Kidney glomerular epithelial cell (primary cell): ENCODE results near the gene CD58.

Experiments
- DNase-seq: peaks from one replicate; lab custom pipeline; 2025; lab: John Stamatoyannopoulos, UW

The CD58 gene

GRCh38 chr1:116493036-116493435, 77.8 kb downstream of the CD58 start:
- no peak for DNase-seq

DNA sequence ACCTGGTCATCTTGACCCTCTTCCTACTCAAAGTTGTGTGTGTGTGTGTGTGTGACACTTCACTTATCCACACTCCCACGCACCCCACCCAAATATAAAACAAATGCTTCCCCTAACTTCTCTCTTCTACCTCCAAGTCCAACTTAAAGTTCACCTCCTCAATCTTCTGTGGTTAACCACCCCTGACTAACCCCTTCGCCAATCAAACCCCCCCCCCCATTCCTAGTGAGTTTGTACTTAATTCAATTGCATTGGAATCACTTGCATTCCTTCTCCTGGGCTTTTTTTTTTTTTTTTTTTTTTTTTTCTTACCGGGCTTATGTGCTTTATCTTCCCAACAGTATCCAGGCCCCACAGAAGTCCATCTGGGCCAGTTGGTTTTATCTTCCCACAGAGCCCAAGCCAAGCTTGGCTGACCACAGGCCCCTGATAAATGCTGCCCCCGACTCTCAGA, 78.4 kb downstream of the CD58 start:
- DNase-seq, result no peak

GRCh38 chr1:116491700-116492357, 79.0 kb downstream of the CD58 start:
- no peak for DNase-seq

GRCh38 chr1:116490588-116490987, 80.2 kb downstream of the CD58 start:
- no peak for DNase-seq

GRCh38 chr1:116489231-116489697, 81.6 kb downstream of the CD58 start:
- peak; percentile 65 for DNase-seq

- DNase-seq, result no peak
Observed at GRCh38 chr1:116488071-116488470, 82.8 kb downstream of the CD58 start.

DNA sequence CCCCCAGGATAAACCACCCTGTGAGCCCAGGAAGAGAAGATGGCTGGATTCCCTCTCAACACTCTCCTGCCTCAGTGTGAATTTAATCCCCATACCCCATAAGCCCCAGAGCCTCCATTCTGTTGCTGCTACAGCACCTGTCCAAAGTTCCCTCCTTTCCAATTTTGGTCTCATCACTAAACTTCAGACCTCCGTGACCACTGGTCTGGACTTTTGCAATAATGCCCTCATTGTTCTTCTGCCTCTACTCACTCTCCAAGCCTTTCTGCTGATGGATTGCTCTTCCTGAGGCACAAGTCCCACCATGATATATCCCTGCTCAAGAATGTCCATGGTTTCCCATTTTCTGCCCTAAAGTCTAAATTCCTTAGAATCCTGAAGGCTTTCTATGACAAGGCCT, 83.2 kb downstream of the CD58 start:
- no peak for DNase-seq

DNA sequence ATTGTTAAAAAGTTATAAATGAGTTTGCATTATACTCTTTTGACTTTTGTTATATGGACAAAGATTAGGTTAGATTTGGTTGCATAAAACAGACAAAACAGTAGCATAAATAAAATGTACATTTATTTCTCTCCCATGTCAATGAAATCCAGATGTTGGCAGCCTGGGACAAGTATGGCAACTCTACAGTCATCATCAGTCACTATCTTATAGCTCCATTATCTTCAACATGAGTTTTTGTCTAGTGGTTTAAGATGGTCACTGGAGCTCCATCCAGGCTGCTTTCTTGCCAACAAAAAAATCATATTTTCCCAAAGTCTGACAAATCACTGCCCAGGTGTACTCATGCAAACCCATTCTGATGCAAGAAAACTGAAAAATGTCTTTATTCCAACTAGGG, 83.8 kb downstream of the CD58 start:
- no peak for DNase-seq

GRCh38 chr1:116486424-116486823, 84.4 kb downstream of the CD58 start:
- DNase-seq, result no peak

- no peak for DNase-seq
Observed at GRCh38 chr1:116485976-116486375, 84.8 kb downstream of the CD58 start.

GRCh38 chr1:116485071-116485735, 85.6 kb downstream of the CD58 start:
- DNase-seq, result peak; percentile 76

- no peak for DNase-seq
Observed at GRCh38 chr1:116483481-116484309, 87.1 kb downstream of the CD58 start.

DNA sequence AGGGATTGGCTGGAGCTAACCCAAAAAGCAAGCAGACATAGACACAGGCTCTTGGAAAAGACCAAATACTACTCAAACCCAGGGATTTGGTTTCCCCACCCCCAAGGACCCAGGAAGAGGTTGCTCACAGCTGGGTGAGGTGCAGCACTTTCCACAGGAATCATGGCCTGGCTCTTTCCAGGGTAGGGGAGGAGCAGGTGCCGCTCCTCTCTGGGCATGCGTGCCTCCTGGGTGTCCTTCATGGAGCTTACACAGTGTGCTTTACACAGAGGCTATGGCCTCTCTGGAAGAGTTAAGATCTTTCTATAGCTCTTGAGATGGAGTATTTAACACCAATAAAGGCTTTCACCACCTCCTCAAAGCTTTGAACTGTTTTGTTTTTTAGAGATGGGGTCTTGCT, 88.3 kb downstream of the CD58 start:
- DNase-seq, result no peak

DNA sequence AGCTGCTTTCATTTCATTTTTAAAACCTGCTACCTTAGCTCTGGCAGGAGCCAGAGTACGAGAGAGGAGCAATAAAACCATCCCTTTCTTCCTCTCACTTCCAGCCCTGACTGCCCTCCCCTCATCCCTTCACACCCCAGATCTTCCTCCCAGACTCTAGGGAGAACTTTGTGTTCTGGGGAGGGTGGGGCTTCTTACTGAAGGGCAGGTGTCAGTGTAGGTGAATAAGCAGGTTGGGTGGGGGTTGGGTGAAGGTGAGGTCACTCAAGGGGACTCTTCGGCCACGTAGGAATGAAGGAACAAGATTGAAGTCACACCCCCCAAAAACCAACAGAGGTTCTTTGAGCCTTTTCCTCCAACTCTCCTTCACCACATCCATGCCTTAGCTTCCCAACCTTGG, 88.9 kb downstream of the CD58 start:
- DNase-seq, result no peak

- DNase-seq, result no peak
Observed at GRCh38 chr1:116478621-116479020, 92.2 kb downstream of the CD58 start.

DNA sequence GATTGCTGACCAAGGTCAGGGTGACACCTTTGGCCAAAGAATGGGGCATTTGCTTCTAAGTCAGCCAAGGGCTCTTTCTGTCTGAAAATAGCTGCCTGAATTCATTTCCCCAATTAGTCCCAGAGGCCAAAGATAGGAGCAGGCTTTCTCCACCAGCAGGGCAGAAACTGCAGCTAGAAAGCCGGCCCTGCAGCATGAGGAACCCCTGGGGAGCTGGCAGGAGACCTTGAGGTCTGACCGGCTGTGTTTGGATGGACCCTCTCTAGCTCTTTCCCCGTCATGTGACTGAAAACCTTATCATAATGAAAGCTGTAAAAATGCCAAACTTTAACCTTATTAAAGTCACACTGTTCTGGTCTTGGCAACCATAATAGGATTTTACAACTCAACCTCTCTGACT, 93.4 kb downstream of the CD58 start:
- no peak for DNase-seq

DNA sequence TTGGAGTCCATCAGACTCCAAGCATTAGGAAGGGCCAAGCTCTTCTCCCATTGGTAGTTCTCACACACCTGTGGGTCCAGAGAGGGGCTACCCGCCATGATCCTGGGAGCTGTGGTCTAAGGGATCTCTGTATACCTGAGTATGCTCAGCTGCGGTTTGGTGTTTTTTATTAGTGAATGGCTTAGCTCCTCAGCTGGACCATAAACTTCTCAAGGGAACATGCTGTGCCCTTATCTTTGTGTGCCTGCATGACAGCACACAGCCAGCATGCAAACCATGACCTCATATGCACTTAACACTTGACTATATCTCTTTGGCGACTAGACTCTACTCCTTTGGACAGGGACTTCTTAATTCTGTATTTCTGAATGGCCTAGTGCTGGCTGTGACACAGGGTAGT, 94.5 kb downstream of the CD58 start:
- no peak for DNase-seq

DNA sequence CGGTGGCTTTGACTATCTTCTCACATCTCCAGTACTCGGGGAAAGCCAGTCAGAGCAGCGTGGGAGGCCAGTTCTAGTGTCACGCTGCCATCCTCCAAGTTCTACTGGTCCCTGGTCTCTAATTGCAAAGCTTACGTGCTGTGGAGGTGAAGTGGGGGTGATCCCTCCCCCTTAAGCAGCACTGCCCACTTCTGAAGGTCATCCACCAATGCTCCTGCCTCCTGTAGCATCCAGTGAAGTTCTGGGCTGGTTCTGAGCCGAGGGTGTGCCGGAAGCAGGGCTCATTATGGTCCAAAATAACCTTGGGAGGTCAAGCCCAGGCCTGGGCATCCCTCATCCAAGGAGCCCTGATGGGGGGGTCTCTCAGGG, 95.0 kb downstream of the CD58 start:
- DNase-seq, result no peak

GRCh38 chr1:116474921-116475849, 95.6 kb downstream of the CD58 start:
- DNase-seq, result peak; percentile 65

- peak; percentile 88 for DNase-seq
Observed at GRCh38 chr1:116472431-116472961, 98.3 kb downstream of the CD58 start.

GRCh38 chr1:116471241-116471640, 99.6 kb downstream of the CD58 start:
- no peak for DNase-seq

DNA sequence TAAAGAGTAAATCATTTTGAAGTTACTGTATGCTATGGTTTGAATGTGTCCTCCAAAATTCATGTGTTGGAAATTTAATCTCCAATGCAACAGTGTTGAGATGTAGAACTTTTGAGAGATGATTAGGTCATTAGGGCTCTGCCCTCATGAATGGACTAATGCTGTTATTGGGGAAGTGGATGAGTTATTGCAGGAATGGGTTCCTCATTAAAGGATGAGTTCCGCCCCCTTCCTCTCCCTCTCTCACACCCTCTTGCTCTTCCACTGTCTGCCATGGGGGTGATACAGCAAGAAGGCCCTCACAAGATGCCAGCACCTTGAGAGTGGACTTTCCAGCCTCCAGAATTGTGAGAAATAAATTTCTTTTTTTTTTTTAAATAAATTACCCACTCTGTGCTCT, 100.2 kb downstream of the CD58 start:
- DNase-seq, result no peak
